ENCODE measurements around the gene SUDS3.

The SUDS3 gene

DNA sequence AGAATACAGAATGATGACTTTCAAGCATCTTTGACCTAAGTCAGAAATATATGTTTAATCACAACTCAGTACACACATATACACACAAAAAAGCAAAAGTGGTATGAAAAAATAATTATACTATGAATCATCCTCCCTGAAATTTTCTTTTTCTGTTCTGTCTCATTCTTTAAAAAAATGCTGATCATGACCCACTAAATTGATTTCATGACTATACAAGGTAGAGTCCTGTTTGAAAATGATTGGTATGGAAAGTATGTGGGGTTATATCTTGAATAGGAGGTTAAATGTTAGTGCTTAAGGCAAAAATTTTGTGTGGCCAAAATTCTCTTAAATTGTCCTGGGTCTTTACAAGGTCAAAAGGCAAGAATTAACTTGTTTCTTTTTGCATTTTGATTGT is 80.4 kb downstream of the SUDS3 start:
- no peak for DNase-seq

DNA sequence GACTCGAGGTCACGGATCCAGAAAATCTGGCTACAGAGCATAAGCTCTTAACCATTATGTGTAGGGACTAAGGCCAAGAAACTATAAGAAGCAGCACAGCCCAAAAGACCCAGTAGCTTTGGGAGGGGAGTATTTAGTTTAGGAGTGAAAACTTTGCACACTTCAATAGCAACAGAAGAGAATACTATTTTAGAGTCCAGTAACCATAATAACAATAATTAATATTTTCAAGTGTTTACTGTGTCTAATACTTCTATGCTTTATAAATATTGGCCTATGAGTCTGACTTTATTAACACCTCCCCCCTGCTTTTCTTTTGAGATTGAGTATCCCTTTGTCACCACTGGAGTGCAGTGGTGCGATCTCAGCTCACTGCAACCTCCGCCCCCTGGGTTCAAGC is 82.8 kb downstream of the SUDS3 start:
- DNase-seq = no peak

DNA sequence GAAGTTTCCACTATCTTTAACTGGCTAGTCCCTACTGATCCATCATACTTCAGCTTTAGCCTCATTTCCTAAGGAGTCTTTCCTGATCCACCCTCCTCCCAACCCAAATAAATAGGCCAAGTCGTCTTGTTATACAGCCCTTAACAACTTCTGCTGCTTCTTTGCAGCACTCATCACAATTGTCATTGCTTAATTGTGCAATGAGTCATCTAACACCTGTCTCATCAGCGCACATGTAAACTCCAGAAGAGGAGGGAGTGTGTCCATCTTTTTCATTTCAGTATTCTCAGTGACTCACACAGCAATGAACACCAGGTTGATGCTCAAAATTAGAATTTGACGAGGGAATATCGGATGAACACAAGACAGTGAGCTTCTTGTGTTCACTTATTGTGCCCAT is 87.3 kb downstream of the SUDS3 start:
- no peak for DNase-seq

DNA sequence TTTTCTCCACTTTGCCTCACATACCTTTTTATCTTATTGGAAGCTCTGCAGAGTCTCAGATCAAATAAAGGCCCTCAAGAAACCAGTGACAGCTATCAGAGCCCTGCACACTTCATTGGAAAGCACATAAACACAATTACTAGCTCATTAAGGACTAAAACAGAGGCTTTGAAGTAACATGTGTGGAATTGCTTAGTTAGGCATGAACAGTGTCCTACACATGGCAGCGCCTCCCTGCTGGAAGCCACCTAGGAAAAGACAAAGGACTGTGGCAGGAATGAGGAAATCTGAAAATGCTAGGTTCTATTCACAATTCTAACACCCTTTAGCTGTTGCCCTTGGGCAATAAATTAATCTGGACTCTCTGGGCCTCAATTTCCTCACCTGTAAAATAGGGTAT is 89.4 kb downstream of the SUDS3 start:
- DNase-seq = no peak
